GM12872 (cell line): ENCODE measurements around the gene LDHD.

Source experiments
- TF ChIP-seq, protein P1 (sequence below): IDR thresholded peaks from 3 replicates; pipeline ENCODE4 v1.5.1; 2011; ENCODE audit warnings: low read depth, mild to moderate bottlenecking, low read length, moderate library complexity; ENCODE audit not compliant: insufficient read depth

Gene LDHD

DNA sequence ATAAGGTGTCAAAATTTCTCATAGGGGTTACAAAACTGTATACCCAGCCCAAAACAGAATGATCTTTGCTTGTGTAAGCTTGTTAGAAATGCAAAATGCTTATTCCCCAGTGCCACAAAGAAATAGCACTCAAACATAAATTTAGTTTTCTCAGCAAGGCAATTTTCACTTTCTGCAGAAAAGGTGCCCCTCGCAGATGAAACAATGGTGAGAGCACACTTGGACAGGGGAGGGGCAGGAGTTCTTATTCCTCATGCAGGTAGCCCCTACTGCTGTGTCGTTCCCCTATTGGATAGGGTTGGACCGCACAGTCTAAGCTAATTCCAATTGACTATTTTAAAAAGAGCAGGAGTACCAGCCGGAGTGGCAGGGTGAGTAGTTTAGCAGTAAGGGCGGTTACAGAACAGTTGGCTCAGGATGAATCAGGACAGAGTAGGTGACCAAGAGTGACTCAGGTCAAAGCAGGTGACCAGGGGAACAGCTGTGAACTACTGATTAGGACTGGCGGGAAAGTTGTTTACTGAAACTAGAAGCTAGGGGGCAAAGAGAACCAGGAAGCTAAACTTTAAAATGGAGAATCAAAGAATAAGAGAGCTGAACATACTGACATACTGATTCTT lies 5.5 kb upstream of the LDHD start:
- TF ChIP-seq, protein P1, sequence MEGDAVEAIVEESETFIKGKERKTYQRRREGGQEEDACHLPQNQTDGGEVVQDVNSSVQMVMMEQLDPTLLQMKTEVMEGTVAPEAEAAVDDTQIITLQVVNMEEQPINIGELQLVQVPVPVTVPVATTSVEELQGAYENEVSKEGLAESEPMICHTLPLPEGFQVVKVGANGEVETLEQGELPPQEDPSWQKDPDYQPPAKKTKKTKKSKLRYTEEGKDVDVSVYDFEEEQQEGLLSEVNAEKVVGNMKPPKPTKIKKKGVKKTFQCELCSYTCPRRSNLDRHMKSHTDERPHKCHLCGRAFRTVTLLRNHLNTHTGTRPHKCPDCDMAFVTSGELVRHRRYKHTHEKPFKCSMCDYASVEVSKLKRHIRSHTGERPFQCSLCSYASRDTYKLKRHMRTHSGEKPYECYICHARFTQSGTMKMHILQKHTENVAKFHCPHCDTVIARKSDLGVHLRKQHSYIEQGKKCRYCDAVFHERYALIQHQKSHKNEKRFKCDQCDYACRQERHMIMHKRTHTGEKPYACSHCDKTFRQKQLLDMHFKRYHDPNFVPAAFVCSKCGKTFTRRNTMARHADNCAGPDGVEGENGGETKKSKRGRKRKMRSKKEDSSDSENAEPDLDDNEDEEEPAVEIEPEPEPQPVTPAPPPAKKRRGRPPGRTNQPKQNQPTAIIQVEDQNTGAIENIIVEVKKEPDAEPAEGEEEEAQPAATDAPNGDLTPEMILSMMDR = no peak

GRCh38 chr16:75120253-75120652 lies 3.7 kb upstream of the LDHD start:
- TF ChIP-seq, protein P1 = no peak

DNA sequence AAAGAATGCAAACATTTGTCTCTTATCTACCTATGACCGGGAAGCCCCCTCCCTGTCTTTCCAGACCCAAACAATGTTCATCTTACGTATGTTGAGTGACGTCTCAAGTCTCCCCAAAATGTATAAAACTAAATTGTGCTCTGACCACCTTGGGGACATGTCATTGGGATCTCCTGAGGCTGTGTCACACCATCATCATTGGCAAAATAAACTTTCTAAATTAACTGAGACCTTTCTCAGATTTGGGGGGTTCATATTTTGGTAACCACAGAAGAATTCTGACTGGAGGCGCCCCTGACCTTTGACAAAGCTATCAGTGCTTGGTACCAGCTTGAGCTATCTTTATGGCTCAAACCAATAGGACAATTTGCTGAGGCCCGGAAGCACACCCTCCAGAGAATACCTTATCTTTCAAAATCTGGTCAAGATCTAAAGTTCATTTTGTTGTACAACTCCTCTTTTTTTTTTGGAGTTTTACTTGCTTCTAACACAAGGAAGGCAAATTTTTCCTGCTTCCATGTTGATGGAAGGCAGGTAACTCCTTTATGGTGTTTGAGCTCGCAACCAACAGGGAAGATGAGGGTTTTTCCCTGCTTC lies 2.5 kb upstream of the LDHD start:
- TF ChIP-seq, protein P1 = no peak

- TF ChIP-seq, protein P1 = no peak
Measured at GRCh38 chr16:75116911-75117245, 298 bp upstream of the LDHD start.

DNA sequence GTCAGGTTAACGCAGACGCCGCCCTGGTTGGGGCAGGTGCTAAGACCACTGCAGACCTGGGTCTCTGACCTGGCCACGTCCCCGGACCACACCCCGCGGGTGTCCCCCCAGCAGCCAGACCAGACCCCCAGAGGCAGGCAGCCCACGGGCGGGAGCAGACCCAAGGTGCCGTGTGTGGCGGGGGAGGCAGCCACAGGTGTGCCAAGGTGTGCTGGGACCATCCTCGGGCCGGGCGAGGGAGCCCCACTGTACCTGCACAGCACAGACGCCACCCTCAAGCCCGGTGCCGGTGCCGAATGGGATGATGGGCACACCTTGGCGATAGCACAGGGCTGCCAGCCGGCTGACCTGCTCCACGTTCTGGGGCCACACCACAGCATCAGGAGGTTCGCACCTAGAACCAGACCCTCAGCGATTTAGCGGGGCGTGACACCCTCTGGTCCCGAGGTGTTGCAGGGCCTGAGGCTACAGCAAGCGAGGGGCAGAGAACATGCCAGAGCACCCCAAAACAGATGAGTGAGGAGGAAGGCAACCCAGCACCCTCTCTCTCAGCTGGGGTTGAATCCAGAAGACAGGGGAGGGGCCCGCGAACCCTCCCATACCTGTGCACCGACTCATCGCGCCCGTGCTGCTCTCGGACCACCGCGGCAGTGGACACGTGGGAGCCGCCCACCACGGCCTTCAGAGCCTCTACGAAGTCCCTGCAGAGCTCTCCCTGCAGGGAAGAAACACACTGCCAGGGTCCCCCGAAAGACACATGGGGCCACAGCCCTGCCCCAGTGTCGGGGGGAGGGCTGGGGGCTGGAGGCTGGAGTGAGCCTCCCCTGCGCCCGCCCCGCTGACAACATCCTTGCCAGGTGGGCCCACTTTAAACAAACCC lies 1.4 kb downstream of the LDHD start:
- TF ChIP-seq, protein P1 = no peak

DNA sequence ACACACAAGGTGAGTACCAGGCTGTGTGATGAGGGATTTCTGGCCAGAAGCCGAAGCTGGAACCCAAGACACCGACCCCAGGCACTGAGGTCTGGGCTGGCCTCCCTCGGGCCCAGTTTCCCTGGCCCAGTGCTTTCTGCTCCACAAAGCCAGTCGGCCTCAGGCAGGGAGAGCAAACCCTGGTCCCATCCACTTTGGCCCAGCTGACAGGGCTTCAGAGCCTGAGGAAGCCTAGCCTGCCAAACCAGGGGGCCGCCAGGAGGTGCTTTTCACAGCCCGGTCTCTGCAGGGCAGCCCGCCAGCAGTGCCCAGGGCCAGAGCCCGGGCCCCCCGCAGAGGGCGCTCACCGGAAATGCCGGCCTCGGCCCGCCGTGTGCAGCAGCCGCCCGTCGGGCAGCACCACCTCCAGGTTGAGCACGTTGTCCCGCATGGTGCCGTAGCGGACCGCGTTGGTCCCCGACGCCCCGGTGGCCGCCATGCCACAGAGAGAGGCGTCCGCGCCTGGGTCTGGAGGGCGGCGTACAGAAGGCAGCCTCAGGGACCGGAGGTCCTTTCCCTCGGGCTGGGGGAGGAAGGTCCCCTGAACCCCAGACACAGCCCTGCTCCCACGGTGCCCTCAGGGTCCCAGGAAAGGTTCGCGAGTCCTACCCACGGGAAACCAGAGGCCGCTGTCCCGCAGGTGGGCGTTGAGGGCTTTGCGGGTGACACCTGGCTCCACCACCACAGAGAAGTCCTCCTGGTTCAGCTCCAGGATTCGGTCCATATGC lies 2.2 kb downstream of the LDHD start:
- TF ChIP-seq, protein P1 = no peak
